ENCODE results near the gene OXT.
"Not testable (repeated sequence)": the region's sequence is repeated elsewhere in the genome, so short reads cannot be mapped to it uniquely, and the experiment has no call there.

The OXT gene

DNA sequence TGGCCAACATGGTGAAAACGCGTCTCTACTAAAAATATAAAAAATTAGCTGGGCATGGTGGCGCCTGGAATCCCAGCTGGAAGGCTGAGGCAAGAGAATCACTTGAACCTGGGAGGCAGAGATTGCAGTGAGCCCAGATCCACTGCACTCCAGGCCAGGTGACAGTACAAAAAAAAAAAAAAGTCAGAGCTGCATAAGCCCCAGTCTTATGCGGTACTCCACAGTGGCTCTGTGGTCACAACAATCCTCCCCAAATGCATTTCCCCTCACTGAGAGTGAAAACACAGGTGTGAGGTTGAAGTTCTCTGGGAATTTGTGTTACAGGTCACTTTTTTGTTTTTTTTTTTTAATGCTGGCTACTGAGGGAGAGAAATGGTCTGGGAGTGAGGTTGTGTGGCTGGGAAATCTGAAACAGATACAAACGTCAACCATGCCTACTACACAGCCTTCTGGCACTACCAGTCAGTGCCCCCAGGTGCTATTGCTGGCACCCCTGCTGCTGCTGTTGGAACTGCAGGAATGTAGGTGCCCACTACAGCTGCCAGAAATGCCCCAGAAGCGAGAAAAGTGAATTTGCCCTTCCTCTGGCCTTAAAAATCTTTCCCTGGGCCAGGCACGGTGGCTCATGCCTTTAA is 19.9 kb upstream of the OXT start:
- no peak for DNase-seq

DNA sequence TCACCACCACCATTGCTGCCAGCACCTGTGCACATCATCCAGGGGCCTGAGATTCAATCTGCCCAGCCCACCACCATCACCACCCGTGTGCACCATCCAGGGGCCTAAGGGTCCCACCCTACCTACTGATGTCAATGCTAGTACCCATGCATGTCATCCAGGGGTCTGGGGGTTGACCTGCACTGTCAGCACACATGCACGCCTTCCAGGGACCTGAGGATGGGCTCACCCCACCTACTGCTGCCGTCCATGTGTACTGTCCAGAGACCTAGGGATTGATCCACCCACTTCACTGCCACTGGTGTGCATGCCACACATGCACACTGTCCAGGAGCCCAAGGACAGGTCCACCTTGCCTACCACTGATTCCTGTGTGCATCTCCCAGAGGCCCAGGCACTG is 11.9 kb upstream of the OXT start:
- no peak for DNase-seq

DNA sequence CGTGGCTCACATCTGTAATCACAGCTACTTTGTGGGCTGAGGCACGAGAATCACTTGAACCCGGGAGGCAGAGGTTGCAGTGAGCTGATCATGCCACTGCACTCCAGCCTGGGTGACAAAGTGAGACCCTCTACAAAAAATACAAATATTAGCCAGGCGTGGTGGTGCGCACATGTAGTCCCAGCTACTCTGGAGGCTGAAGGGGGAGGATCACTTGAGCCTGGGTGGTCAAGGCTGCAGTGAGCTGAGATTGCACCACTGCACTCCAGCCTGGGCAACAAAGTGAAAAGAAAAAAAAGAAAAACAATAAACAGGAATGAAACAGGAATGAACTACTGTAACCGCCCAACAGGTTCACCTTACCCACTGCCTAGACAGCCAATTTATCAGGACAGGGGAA is 7.3 kb upstream of the OXT start:
- not testable (repeated sequence) for DNase-seq

- DNase-seq = no peak
These were observed 4.0 kb upstream of the OXT start for GRCh38 chr20:3067139-3068014.

GRCh38 chr20:3068075-3068474 is 3.3 kb upstream of the OXT start:
- DNase-seq = no peak

DNA sequence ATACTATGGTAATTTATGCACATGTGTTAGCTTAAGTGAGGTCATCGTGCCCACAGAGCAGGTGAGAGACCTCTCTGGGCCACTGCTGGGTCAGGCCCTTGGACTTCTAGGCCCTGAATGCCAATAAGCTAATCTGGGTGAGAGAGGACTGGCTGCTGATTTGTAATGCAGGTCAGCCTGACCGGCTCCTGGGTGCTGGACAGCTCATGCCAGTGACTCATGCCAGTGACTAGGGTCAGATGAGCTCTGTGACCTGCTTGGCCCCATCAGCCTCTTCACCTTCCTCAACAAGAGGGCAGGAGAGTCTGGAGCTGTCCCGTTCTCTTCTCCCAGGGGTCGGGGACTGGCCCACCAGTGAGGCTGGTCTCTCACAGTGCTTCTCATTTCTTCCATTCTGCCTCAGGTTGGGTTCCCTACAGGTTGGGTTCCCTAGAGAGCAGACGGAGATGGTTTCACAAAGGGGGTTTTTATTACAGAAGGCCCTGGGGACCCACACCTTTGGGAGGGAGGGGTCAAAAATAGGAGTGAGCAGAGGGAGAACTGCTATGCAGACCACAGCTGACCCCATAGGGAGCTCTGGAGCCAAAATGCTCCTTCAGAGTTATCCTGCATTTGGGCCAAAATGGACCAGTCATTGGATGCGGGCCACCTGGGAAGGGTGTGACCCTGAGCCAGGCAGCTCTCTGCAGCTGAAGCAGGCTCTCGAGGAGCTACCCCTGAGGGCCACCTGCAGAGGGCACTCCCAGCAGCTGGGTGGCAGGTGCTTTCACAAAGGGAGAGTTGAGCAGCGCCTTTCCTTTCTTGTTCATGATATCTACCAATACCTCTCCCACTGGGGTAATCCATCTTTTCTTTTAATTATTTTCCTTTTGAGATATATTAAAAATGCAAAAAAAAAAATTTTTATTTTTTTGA is 2.2 kb upstream of the OXT start:
- peak; percentile 35 to 66 (median 44) for DNase-seq

GRCh38 chr20:3070725-3071124 is 695 bp upstream of the OXT start:
- DNase-seq = no peak

DNA sequence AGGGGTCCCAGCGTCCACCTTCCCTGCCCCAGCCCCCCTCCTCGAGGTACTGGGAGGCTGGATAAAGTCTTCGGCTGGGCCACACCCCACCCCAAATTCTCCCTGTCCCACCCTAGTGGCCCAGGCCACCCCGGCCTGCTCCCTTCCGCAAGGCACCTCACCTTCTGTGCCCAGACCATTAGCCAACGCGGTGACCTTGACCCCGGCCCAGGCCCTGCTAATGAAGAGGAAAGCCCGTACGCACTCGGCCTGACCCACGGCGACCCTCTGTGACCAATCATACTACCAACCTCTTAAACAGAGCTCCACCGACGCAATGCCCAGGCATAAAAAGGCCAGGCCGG is 182 bp upstream of the OXT start:
- DNase-seq = no peak

- DNase-seq = no peak
These were observed 1.3 kb downstream of the OXT start for GRCh38 chr20:3072530-3073250.

GRCh38 chr20:3073251-3073643 is 1.8 kb downstream of the OXT start:
- not testable (repeated sequence) for DNase-seq

DNA sequence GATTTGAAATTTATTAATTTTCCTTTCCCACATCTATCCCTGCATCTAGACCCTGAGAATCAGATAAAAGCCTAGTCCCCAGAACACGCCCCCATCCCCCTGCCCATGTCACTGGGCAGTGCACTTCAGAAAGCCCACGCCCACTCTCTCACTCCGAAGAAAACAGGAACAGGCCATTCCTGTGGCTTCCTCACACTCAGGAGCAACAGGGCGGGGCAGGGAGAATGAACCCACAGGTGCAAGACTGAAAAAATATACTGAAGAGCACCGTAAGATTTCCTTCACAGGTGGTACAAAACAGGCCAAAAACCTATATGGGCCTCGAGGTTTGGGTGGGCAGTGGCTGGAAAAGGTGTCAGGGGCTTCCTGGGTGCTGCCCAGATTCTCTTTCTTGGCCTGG is 3.4 kb downstream of the OXT start:
- DNase-seq = no peak

DNA sequence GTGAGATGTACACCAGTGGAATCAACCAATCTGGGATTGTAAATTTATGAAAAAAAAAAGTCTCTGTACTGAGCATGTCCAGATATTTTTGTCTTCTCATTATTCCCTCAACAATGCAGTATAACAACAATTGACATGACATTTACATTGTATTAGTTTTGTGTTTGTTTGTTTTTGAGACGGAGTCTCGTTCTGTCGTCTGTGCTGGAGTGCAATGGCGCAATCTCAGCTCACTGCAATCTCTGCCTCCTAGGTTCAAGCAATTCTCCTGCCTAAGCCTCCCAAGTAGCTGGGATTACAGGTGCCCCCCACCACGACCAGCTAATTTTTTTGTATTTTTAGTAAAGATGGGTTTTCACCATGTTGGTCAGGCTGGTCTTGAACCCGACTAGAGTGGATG is 3.9 kb downstream of the OXT start:
- DNase-seq = not testable (repeated sequence)

DNA sequence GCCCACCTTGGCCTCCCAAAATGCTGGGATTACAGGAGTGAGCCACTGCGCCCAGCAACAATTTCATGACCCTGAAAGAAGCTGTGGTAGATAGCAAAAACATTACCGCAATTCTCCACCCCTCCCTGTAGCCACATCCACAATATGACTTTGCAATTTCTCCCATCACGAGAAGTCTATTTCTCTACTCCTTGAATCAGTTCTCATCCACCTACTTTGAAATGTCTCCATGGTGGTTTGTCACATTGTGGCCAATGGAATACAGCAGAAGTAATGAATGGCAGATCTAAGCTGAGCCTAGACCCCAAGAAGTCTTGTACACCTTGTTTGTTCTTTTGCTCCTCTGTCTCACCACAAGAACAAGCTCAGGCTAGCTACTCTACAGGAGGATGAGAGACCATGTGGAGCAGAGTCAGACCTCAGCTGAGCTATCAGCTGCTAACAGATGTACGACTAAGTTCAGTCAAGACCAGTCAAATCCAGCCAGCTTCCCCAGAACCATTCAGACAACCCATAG is 6.3 kb downstream of the OXT start:
- DNase-seq = peak in 4 of 6 experiments; percentile 17 to 58 (median 53)

DNA sequence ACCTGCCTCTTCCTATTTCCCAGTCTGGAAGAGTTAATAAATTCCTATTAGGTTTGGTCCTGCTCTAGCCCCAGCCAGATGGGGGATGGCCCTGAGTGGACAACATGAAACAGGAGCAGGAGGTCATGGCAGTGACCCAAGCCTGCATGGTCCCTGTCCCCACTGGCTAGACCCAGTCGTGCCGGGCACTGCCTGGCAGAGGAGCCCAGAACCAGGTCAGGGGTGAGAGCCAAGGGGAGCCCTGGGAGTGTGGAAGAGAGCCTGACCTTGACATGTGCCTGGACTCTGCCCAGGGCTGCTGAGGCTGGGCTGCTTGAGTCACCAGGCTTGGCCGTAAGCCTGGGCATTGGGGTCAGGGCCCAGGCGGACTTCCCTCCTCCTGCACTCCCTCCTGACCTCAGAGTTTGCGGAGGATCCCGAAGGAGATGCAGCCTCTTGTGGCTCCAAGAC is 9.5 kb downstream of the OXT start:
- no peak for DNase-seq

DNA sequence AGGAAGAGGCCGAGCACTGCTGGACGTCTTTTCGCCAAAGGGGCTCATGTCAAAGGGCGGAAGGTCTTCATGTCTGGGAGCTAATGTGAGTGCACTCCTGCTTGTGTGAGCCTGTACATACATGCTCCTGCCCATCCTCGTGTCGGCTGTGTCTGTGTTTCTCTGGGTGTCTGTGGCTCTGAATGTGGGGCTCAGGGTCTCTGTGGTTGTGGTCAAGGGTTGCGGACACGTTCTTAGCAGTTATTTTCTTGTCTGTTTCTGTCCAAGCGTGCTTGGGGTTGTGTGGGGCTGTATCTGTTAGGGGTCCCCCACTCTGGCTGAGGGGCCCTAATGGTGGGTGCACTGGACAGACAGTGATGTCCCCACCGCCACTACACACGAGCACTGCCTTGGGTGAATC is 10.2 kb downstream of the OXT start:
- DNase-seq = no peak

GRCh38 chr20:3082306-3082951 is 11.0 kb downstream of the OXT start:
- DNase-seq = peak in 2 of 6 experiments; percentile 25 to 46

GRCh38 chr20:3082955-3083952 is 11.8 kb downstream of the OXT start:
- peak in 2 of 6 experiments; percentile 25 to 31 for DNase-seq

DNA sequence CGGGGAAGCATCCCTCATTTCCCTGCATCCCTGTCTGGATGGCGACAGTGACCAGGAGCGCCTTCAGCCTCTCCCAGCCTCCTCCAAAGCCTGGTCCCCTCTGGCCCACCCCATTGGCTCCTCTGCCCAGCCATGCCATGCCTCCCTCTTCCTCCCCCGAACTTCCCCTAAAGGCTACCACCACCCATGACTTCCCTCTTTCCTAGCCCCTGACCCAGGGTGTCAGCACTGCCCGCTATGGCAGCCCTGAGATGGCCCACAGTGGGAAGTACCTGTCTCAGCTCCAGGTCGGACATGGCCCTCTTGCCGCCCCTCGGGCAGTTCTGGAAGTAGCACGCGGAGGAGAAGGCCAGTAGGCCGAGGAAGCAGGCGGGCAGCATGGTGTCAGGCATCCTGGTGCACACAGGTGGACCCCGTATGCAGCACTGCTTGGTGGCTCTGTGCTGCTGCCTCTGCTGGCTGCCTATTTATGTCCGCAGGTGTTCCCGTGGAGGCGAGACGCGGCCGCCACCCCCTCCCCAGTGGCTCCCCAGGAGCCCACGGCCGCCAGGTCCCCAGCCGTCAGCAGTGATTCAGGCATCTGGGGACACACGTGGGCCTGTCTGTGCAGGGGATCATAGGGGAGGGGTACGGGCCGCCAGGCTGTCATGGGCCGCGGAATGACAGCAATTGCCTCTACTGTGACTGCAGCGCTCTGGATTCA is 13.0 kb downstream of the OXT start, which contains the start of gene AVP:
TSS of gene AVP (minus strand) at position 442 of the 703 bp plus-strand sequence. CDS start at position 392, 50 bp downstream.
- DNase-seq = no peak

GRCh38 chr20:3084986-3085360 is 13.6 kb downstream of the OXT start:
- no peak for DNase-seq

GRCh38 chr20:3085571-3086072 is 14.2 kb downstream of the OXT start:
- DNase-seq = no peak
